ENCODE results near the gene TBC1D19. TPM values are rescaled to one million over a fixed set of nuclear protein-coding genes. Genes with fewer than 3 reads are reported as not detected.

The TBC1D19 gene
- total RNA-seq, 2 donors from 2014 or later = 7.3 to 9.1 TPM

GRCh38 chr4:26757751-26758150 is 173.9 kb downstream of the TBC1D19 start:
- ATAC-seq (no peak), DNase-seq (no peak)
- intact Hi-C loops (cut with DNase I) = loop anchor here in 1 of 2 donors (10.0 kb wide), 1 partner anchor 107 kb away; the partner anchor contains the start of gene STIM2

- no peak for ATAC-seq
- intact Hi-C loops (cut with DNase I) = loop anchor here in 1 of 2 donors (10.0 kb wide), 1 partner anchor 106 kb away; the partner anchor contains the start of gene STIM2
- no peak for DNase-seq
Observed at GRCh38 chr4:26758899-26759298, 175.0 kb downstream of the TBC1D19 start.

- DNase-seq = no peak
- no peak for ATAC-seq
- intact Hi-C loops (cut with DNase I) = no loop called here
Observed at GRCh38 chr4:26762650-26763049, 178.8 kb downstream of the TBC1D19 start.

- DNase-seq = no peak
- intact Hi-C loops (cut with DNase I) = no loop called here
Observed at GRCh38 chr4:26763063-26763462, 179.2 kb downstream of the TBC1D19 start.

GRCh38 chr4:26763648-26764047 is 179.8 kb downstream of the TBC1D19 start:
- intact Hi-C loops (cut with DNase I) = no loop called here
- no peak for DNase-seq
- no peak for ATAC-seq

More at GRCh38 chr4:26763063-26763462, 179.2 kb downstream of the TBC1D19 start:
- ATAC-seq = no peak

- no peak for DNase-seq
- intact Hi-C loops (cut with DNase I) = no loop called here
- no peak for ATAC-seq
Observed at GRCh38 chr4:26764231-26764630, 180.3 kb downstream of the TBC1D19 start.

- ATAC-seq = no peak
- intact Hi-C loops (cut with DNase I) = no loop called here
Observed at GRCh38 chr4:26765515-26765914, 181.6 kb downstream of the TBC1D19 start.

GRCh38 chr4:26766141-26766540 is 182.3 kb downstream of the TBC1D19 start:
- peak in 1 of 2 donors; percentile 18 for ATAC-seq
- no peak for DNase-seq
- intact Hi-C loops (cut with DNase I) = no loop called here

More at GRCh38 chr4:26765515-26765914, 181.6 kb downstream of the TBC1D19 start:
- DNase-seq = no peak

- ATAC-seq (no peak), DNase-seq (no peak)
- intact Hi-C loops (cut with DNase I) = no loop called here
Observed at GRCh38 chr4:26772096-26772873, 188.4 kb downstream of the TBC1D19 start.

GRCh38 chr4:26779224-26779623 is 195.3 kb downstream of the TBC1D19 start:
- no peak for ATAC-seq

GRCh38 chr4:26779674-26780073 is 195.8 kb downstream of the TBC1D19 start:
- intact Hi-C loops (cut with DNase I) = loop anchor here in 1 of 2 donors (10.0 kb wide), 1 partner anchor 235 kb away; no protein-coding TSS in a partner anchor
- DNase-seq (peak; percentile 31), ATAC-seq (peak; percentile 93 to 95)

More at GRCh38 chr4:26779224-26779623, 195.3 kb downstream of the TBC1D19 start:
- intact Hi-C loops (cut with DNase I) = no loop called here
- no peak for DNase-seq

GRCh38 chr4:26780539-26780938 is 196.7 kb downstream of the TBC1D19 start:
- intact Hi-C loops (cut with DNase I) = loop anchor here in 1 of 2 donors (10.0 kb wide), 1 partner anchor 234 kb away; no protein-coding TSS in a partner anchor
- DNase-seq = no peak
- peak in 1 of 2 donors; percentile 80 for ATAC-seq

- ATAC-seq (no peak), DNase-seq (no peak)
- intact Hi-C loops (cut with DNase I) = loop anchor here in 1 of 2 donors (10.0 kb wide), 1 partner anchor 233 kb away; no protein-coding TSS in a partner anchor
Observed at GRCh38 chr4:26782168-26782829, 198.4 kb downstream of the TBC1D19 start.

GRCh38 chr4:26782830-26783202 is 198.9 kb downstream of the TBC1D19 start:
- intact Hi-C loops (cut with DNase I) = loop anchor here in 1 of 2 donors (10.0 kb wide), 1 partner anchor 232 kb away; no protein-coding TSS in a partner anchor
- ATAC-seq (no peak), DNase-seq (no peak)

- intact Hi-C loops (cut with DNase I) = loop anchor here in 1 of 2 donors (10.0 kb wide), 1 partner anchor 230 kb away; no protein-coding TSS in a partner anchor
- ATAC-seq (no peak), DNase-seq (no peak)
Observed at GRCh38 chr4:26784207-26784865, 200.5 kb downstream of the TBC1D19 start.

GRCh38 chr4:26785312-26785711 is 201.4 kb downstream of the TBC1D19 start:
- DNase-seq = no peak
- intact Hi-C loops (cut with DNase I) = loop anchor here in 1 of 2 donors (10.0 kb wide), 1 partner anchor 229 kb away; no protein-coding TSS in a partner anchor
- ATAC-seq = no peak

- intact Hi-C loops (cut with DNase I) = loop anchor here in 1 of 2 donors (10.0 kb wide), 1 partner anchor 229 kb away; no protein-coding TSS in a partner anchor
- no peak for ATAC-seq
- no peak for DNase-seq
Observed at GRCh38 chr4:26785810-26786209, 201.9 kb downstream of the TBC1D19 start.

GRCh38 chr4:26786916-26787315 is 203.0 kb downstream of the TBC1D19 start:
- DNase-seq = no peak
- intact Hi-C loops (cut with DNase I) = loop anchor here in 1 of 2 donors (10.0 kb wide), 1 partner anchor 228 kb away; no protein-coding TSS in a partner anchor
- ATAC-seq = no peak

All from left cardiac atrium (tissue), 4 donors.